GM23248 (cell line): ENCODE measurements around the gene EPHB6. TPM values are rescaled to one million over a fixed set of nuclear protein-coding genes. Genes with fewer than 3 reads are reported as not detected.

Experiments
- DNase-seq: peaks from one replicate; pipeline ENCODE4 v3.0.0-alpha.2; 2015
- H2AFZ ChIP-seq: fragments of 200-600 bp; sonication (generic); 2 replicates; pipeline ENCODE4 v1.6.1; 2016; ENCODE audit warnings: antibody characterized with exemption
- H3F3A ChIP-seq: fragments of 200-600 bp; sonication (generic); 2 replicates; pipeline ENCODE4 v1.6.1; 2016; ENCODE audit warnings: mild to moderate bottlenecking, antibody characterized with exemption, mixed run types; ENCODE audit not compliant: insufficient read depth
- H3K27ac ChIP-seq: fragments of 200-600 bp; sonication (generic); 2 replicates; pipeline ENCODE4 v1.5.1; 2016; ENCODE audit warnings: mild to moderate bottlenecking
- H3K27me3 ChIP-seq: fragments of 200-600 bp; sonication (generic); replicated peaks from 2 replicates; pipeline ENCODE4 v1.6.1; 2016; ENCODE audit warnings: mild to moderate bottlenecking; ENCODE audit not compliant: insufficient read depth
- H3K36me3 ChIP-seq: fragments of 200-600 bp; sonication (generic); 2 replicates; pipeline ENCODE4 v1.6.1; 2016; ENCODE audit warnings: low read depth, mild to moderate bottlenecking
- H3K4me1 ChIP-seq: fragments of 200-600 bp; sonication (generic); 2 replicates; pipeline ENCODE4 v1.6.1; 2016; ENCODE audit warnings: mild to moderate bottlenecking; ENCODE audit not compliant: insufficient read depth
- H3K4me2 ChIP-seq: fragments of 200-600 bp; sonication (generic); one replicate; pipeline ENCODE4 v1.6.1; 2016; ENCODE audit warnings: mild to moderate bottlenecking; ENCODE audit not compliant: unreplicated experiment
- H3K4me3 ChIP-seq: fragments of 200-600 bp; sonication (generic); 2 replicates; pipeline ENCODE4 v1.5.1; 2016; ENCODE audit warnings: mild to moderate bottlenecking
- H3K79me2 ChIP-seq: fragments of 200-600 bp; sonication (generic); 2 replicates; pipeline ENCODE4 v1.6.1; 2016; ENCODE audit warnings: mild to moderate bottlenecking; ENCODE audit not compliant: insufficient read depth
- H3K9ac ChIP-seq: fragments of 200-600 bp; sonication (generic); 2 replicates; pipeline ENCODE4 v1.6.1; 2016; ENCODE audit warnings: mild to moderate bottlenecking
- H3K9me2 ChIP-seq: fragments of 200-600 bp; sonication (generic); 2 replicates; pipeline ENCODE4 v1.6.1; 2016; ENCODE audit warnings: mixed run types, mild to moderate bottlenecking, moderate library complexity; ENCODE audit not compliant: insufficient read depth
- H3K9me3 ChIP-seq: fragments of 200-600 bp; sonication (generic); one replicate; pipeline ENCODE4 v1.6.1; 2017; ENCODE audit warnings: low read depth
- H4K20me1 ChIP-seq: fragments of 200-600 bp; sonication (generic); 2 replicates; pipeline ENCODE4 v1.6.0; 2016; ENCODE audit not compliant: insufficient read depth
- EZH2 ChIP-seq: fragments of 200-600 bp; sonication (generic); IDR thresholded peaks from 2 replicates; pipeline ENCODE4 v1.6.1; 2018; ENCODE audit warnings: antibody characterized with exemption, mild to moderate bottlenecking; ENCODE audit not compliant: insufficient read depth, poor library complexity, severe bottlenecking
- EZH2phosphoT487 ChIP-seq: fragments of 200-600 bp; sonication (generic); IDR thresholded peaks from 2 replicates; pipeline ENCODE4 v1.6.1; 2018; ENCODE audit warnings: antibody characterized with exemption, moderate library complexity, mild to moderate bottlenecking, low read depth; ENCODE audit not compliant: insufficient read depth
- WGBS, 2 experiments: methylation state at CpG; one replicate each; pipeline ENCODE4 v1.1.6; 2015 to 2017; ENCODE audit warnings: low lambda C conversion rate in 2 of 2, low coverage in 1 of 2; ENCODE audit errors: missing lambda C conversion rate in 2 of 2; 5-methylcytosine and 5-hydroxymethylcytosine counted together
- in situ Hi-C: fragments of 300-500 bp; cut with MboI; formaldehyde crosslinking; loops from 2 replicates; pipeline ENCODE4 v1.15.0; 2020
- polyA plus RNA-seq: library from polyadenylated mRNA; unstranded; fragments of >200 nt; fragmentation: Nextera tagmentation; extraction: Ambion mirVana; gene quantifications from 2 replicates; pipeline ENCODE4 v1.2.1, GENCODE V29; 2016
- total RNA-seq: library from RNA; depleted of rRNA; stranded (reverse); fragments of >200 nt; shearing (Covaris generic); gene quantifications from 2 replicates; pipeline ENCODE4 v1.2.3, GENCODE V29; 2014

EPHB6 gene
- total and polyA plus RNA-seq, 2 experiments from 2014 or later, result 0.11 to 1.2 TPM

- H3F3A ChIP-seq, result no peaks in the 10 kb centered on the region
- H3K9me2 ChIP-seq, result no peaks in the 10 kb centered on the region
- in situ Hi-C loops, result no loop called here
- H3K9ac ChIP-seq, result no peak overlapping the region
- H3K4me3 ChIP-seq, result no peak overlapping the region
- TF ChIP-seq EZH2phosphoT487 (no peak), EZH2 (no peak)
- H3K4me1 ChIP-seq, result no peaks in the 10 kb centered on the region
- no peaks in the 10 kb centered on the region for H4K20me1 ChIP-seq
- H3K27ac ChIP-seq, result no peak overlapping the region
- no peaks in the 10 kb centered on the region for H3K36me3 ChIP-seq
- no peak overlapping the region for H3K4me2 ChIP-seq
- no peak overlapping the region for H2AFZ ChIP-seq
- DNase-seq, result no peak
- H3K9me3 ChIP-seq, result no peaks in the 10 kb centered on the region
- peaks cover 7% of the 10 kb centered on the region for H3K27me3 ChIP-seq
- H3K79me2 ChIP-seq, result no peaks in the 10 kb centered on the region
- WGBS, 2 experiments, result 65 to 67% methylated on average over 12 of the region's 12 CpGs
Observed at GRCh38 chr7:142890874-142891485, 36.1 kb downstream of the EPHB6 start.

GRCh38 chr7:142891490-142892082, 36.7 kb downstream of the EPHB6 start:
- H3K36me3 ChIP-seq, result no peaks in the 10 kb centered on the region
- 61 to 63% methylated on average over 10 of the region's 10 CpGs for WGBS, 2 experiments

GRCh38 chr7:142892951-142893350, 38.1 kb downstream of the EPHB6 start:
- in situ Hi-C loops, result no loop called here

More at GRCh38 chr7:142891490-142892082, 36.7 kb downstream of the EPHB6 start:
- no peak overlapping the region for H2AFZ ChIP-seq
- H3K27me3 ChIP-seq, result peaks cover 7% of the 10 kb centered on the region
- no peaks in the 10 kb centered on the region for H3K4me1 ChIP-seq
- in situ Hi-C loops, result no loop called here
- no peaks in the 10 kb centered on the region for H4K20me1 ChIP-seq
- no peaks in the 10 kb centered on the region for H3K79me2 ChIP-seq
- H3K4me2 ChIP-seq, result no peak overlapping the region
- H3F3A ChIP-seq, result no peaks in the 10 kb centered on the region
- TF ChIP-seq EZH2 (no peak), EZH2phosphoT487 (no peak)
- no peak overlapping the region for H3K9ac ChIP-seq
- no peaks in the 10 kb centered on the region for H3K9me2 ChIP-seq
- DNase-seq, result no peak
- H3K9me3 ChIP-seq, result no peaks in the 10 kb centered on the region
- no peak overlapping the region for H3K4me3 ChIP-seq
- no peak overlapping the region for H3K27ac ChIP-seq

GRCh38 chr7:142894112-142894984, 39.5 kb downstream of the EPHB6 start:
- Histone ChIP-seq H4K20me1 (no peaks in the 10 kb centered on the region), H2AFZ (no peak overlapping the region), H3K36me3 (no peaks in the 10 kb centered on the region), H3K9me2 (no peaks in the 10 kb centered on the region), H3K27ac (no peak overlapping the region), H3K4me2 (no peak overlapping the region), H3K9ac (no peak overlapping the region), H3K79me2 (no peaks in the 10 kb centered on the region), H3F3A (no peaks in the 10 kb centered on the region), H3K4me1 (no peaks in the 10 kb centered on the region), H3K9me3 (no peaks in the 10 kb centered on the region), H3K27me3 (peaks cover 7% of the 10 kb centered on the region), H3K4me3 (no peak overlapping the region)
- in situ Hi-C loops, result no loop called here
- 18 to 26% methylated on average over 12 of the region's 12 CpGs for WGBS, 2 experiments
- TF ChIP-seq EZH2 (no peak), EZH2phosphoT487 (no peak)
- DNase-seq, result no peak

More at GRCh38 chr7:142892951-142893350, 38.1 kb downstream of the EPHB6 start:
- no peak overlapping the region for H3K9ac ChIP-seq
- H3K4me1 ChIP-seq, result no peaks in the 10 kb centered on the region
- 37 to 39% methylated on average over 5 of the region's 5 CpGs for WGBS, 2 experiments
- no peaks in the 10 kb centered on the region for H3K36me3 ChIP-seq
- TF ChIP-seq EZH2phosphoT487 (no peak), EZH2 (no peak)
- H2AFZ ChIP-seq, result no peak overlapping the region
- H4K20me1 ChIP-seq, result no peaks in the 10 kb centered on the region
- no peaks in the 10 kb centered on the region for H3K79me2 ChIP-seq
- peaks cover 7% of the 10 kb centered on the region for H3K27me3 ChIP-seq
- H3K9me3 ChIP-seq, result no peaks in the 10 kb centered on the region
- H3F3A ChIP-seq, result no peaks in the 10 kb centered on the region
- H3K27ac ChIP-seq, result no peak overlapping the region
- no peak overlapping the region for H3K4me2 ChIP-seq
- H3K9me2 ChIP-seq, result no peaks in the 10 kb centered on the region
- no peak overlapping the region for H3K4me3 ChIP-seq
- no peak for DNase-seq
